GM12801 (cell line): Measurements from ENCODE around the gene INAFM2.

Experiments used
- CTCF ChIP-seq: IDR thresholded peaks from one replicate; pipeline ENCODE4 v1.5.1; 2011; ENCODE audit warnings: control low read depth; ENCODE audit not compliant: insufficient read length; ENCODE audit errors: extremely low read depth

Gene INAFM2

GRCh38 chr15:40338041-40338657 is 14.7 kb downstream of the INAFM2 start:
- no peak for TF ChIP-seq CTCF

- TF ChIP-seq CTCF: no peak
These were observed 15.6 kb downstream of the INAFM2 start for GRCh38 chr15:40338921-40339620.

- no peak for TF ChIP-seq CTCF
These were observed 16.1 kb downstream of the INAFM2 start for GRCh38 chr15:40339621-40339945.

- no peak for TF ChIP-seq CTCF
These were observed 16.7 kb downstream of the INAFM2 start for GRCh38 chr15:40340038-40340739.

GRCh38 chr15:40340740-40341400 is 17.4 kb downstream of the INAFM2 start, which contains the start of gene CCDC9B:
TSS of gene CCDC9B (minus strand) at chr15:40340939. CDS start at chr15:40340819, 120 bp downstream.
- no peak for TF ChIP-seq CTCF

- TF ChIP-seq CTCF: no peak
These were observed 19.2 kb downstream of the INAFM2 start for GRCh38 chr15:40342416-40343320.
